M059J (cell line): ENCODE data around the gene LYRM7. TPM values are rescaled to one million over a fixed set of nuclear protein-coding genes. Genes with fewer than 3 reads are reported as not detected.
"Not testable (repeated sequence)": the region's sequence is repeated elsewhere in the genome, so short reads cannot be mapped to it uniquely, and the experiment has no call there.

Experiments
- DNase-seq: peaks from one replicate; pipeline ENCODE4 v3.0.0-alpha.2; 2012; ENCODE audit warnings: low read depth
- total RNA-seq: library from RNA; depleted of rRNA; stranded (reverse); fragments of >200 nt; shearing (Covaris generic); gene quantifications from 2 replicates; pipeline ENCODE4 v1.2.3, GENCODE V29; 2014

Gene LYRM7
- total RNA-seq, 1 experiment from 2014 or later = 4.2 TPM

GRCh38 chr5:131180407-131180806, 9.7 kb downstream of the LYRM7 start:
- DNase-seq = no peak

GRCh38 chr5:131182839-131183238, 12.1 kb downstream of the LYRM7 start:
- no peak for DNase-seq

GRCh38 chr5:131185523-131186104, 14.9 kb downstream of the LYRM7 start:
- no peak for DNase-seq

- DNase-seq = no peak
Measured at GRCh38 chr5:131186561-131187256, 16.0 kb downstream of the LYRM7 start.

- no peak for DNase-seq
Measured at GRCh38 chr5:131193106-131193505, 22.4 kb downstream of the LYRM7 start.

GRCh38 chr5:131193897-131194296, 23.2 kb downstream of the LYRM7 start:
- DNase-seq = not testable (repeated sequence)

GRCh38 chr5:131194725-131195124, 24.0 kb downstream of the LYRM7 start:
- no peak for DNase-seq

GRCh38 chr5:131195696-131196095, 25.0 kb downstream of the LYRM7 start:
- DNase-seq = no peak

- no peak for DNase-seq
Measured at GRCh38 chr5:131196331-131196730, 25.6 kb downstream of the LYRM7 start.

GRCh38 chr5:131198625-131199024, 27.9 kb downstream of the LYRM7 start:
- peak; percentile 58 for DNase-seq

- DNase-seq = no peak
Measured at GRCh38 chr5:131200560-131200959, 29.8 kb downstream of the LYRM7 start.

- DNase-seq = no peak
Measured at GRCh38 chr5:131204964-131205363, 34.2 kb downstream of the LYRM7 start.

- no peak for DNase-seq
Measured at GRCh38 chr5:131206061-131206460, 35.3 kb downstream of the LYRM7 start.

- DNase-seq = no peak
Measured at GRCh38 chr5:131206772-131207171, 36.0 kb downstream of the LYRM7 start.

- no peak for DNase-seq
Measured at GRCh38 chr5:131209175-131209505, 38.4 kb downstream of the LYRM7 start.

- DNase-seq = no peak
Measured at GRCh38 chr5:131209506-131210150, 38.9 kb downstream of the LYRM7 start.

GRCh38 chr5:131210151-131210510, 39.4 kb downstream of the LYRM7 start:
- no peak for DNase-seq

GRCh38 chr5:131211669-131212068, 40.9 kb downstream of the LYRM7 start:
- DNase-seq = no peak

GRCh38 chr5:131212471-131213021, 41.8 kb downstream of the LYRM7 start:
- no peak for DNase-seq

- no peak for DNase-seq
Measured at GRCh38 chr5:131214609-131215227, 44.0 kb downstream of the LYRM7 start.

GRCh38 chr5:131217791-131218190, 47.0 kb downstream of the LYRM7 start:
- DNase-seq = no peak

GRCh38 chr5:131218392-131218791, 47.6 kb downstream of the LYRM7 start:
- DNase-seq = no peak

- no peak for DNase-seq
Measured at GRCh38 chr5:131220566-131220965, 49.8 kb downstream of the LYRM7 start.
